ENCODE results near the gene LDLRAD3.

- TF ChIP-seq POLR2A (IDR thresholded peaks at IDR 0.05) = no peak
- no peak for TF ChIP-seq CTCF (IDR thresholded peaks at IDR 0.05)
Measured at GRCh38 chr11:36035999-36036398, 92.1 kb downstream of the LDLRAD3 start.
